Activated naive CD4-positive, alpha-beta T cell treated with anti-CD3 and anti-CD28 coated beads, Interleukin-2, amount 10 ng/mL, durations not matched to agents 7 days and 5 days (primary cell): ENCODE results near the gene SHF.

Source experiments
- CTCF ChIA-PET: fragments of 350-600 bp; sonication (Branson Sonifier 250); formaldehyde crosslinking; loops from one replicate; lab custom pipeline; 2021; ENCODE audit warnings: antibody characterized with exemption; lab: Charles Lee
- DNase-seq: peaks from one replicate; pipeline ENCODE4 v3.0.0-alpha.2; 2020
- H3K27ac Mint-ChIP-seq: one replicate; pipeline ENCODE4 v1.8.0; 2021; ENCODE audit warnings: mild to moderate bottlenecking, moderate library complexity, mixed read lengths
- H3K27me3 Mint-ChIP-seq: one replicate; pipeline ENCODE4 v1.8.0; 2021; ENCODE audit warnings: mild to moderate bottlenecking, mixed read lengths
- H3K36me3 Mint-ChIP-seq: one replicate; pipeline ENCODE4 v1.8.0; 2021; ENCODE audit warnings: mixed read lengths
- H3K4me1 Mint-ChIP-seq: one replicate; pipeline ENCODE4 v1.8.0; 2021; ENCODE audit warnings: mixed read lengths
- H3K4me3 Mint-ChIP-seq: one replicate; pipeline ENCODE4 v1.8.0; 2021; ENCODE audit warnings: mild to moderate bottlenecking, moderate library complexity, mixed read lengths
- H3K9me3 Mint-ChIP-seq: one replicate; pipeline ENCODE4 v1.8.0; 2021; ENCODE audit warnings: mixed read lengths

SHF gene

DNA sequence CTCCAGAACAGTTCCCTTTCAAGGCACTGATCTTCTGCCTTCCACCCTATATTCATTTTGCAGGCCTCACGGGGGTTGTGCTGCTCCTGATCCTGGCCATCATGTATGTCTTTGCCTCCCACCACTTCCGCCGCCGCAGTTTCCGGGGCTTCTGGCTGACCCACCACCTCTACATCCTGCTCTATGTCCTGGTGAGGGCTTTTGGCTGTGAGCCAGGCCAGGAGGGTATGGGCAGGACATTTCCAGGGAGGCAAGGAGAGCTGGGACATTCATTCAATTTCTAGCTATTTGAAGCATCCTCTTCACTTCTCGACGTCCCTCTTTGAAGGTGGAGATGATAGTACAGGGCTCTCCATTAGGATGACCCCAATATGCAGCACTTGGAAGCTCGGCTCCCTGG lies 32.0 kb downstream of the SHF start:
- H3K4me1 Mint-ChIP-seq: no peaks in the 10 kb centered on the region

DNA sequence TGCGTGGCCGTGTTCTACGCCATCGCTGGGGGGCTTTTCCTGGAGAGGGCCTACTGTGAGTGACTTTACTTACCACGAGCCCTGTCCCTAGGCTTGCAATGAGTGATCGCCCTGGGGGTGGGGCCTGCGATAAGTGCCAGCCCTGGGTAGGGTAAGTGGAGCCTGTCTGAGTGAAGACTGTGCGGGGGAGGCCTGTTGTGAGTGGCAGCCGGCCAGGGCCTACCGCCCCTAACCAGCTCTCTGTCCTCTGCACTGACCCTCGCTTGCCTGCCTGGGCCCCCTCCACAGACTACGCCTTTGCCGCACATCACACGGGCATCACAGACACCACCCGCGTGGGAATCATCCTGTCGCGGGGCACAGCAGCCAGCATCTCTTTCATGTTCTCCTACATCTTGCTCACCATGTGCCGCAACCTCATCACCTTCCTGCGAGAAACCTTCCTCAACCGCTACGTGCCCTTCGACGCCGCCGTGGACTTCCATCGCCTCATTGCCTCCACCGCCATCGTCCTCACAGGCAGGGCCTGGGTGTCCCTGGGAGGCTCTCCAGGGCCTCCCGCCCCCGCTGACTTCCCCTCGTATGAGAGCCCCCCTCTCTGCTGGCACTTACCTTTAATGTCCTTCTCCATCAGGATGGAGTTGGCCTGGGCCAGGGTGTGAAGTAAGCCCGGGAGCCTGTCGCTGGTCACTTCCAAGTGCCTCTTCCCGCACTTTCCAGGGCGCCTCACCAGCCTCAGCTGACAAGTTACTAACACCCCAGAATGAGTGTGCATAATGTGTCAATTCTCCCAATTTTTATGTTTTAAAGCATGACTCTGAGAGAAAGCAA lies 35.6 kb downstream of the SHF start:
- CTCF ChIA-PET: no interaction called here
- no peaks in the 10 kb centered on the region for H3K27me3 Mint-ChIP-seq
- no peak overlapping the region for H3K4me3 Mint-ChIP-seq
- no peak for DNase-seq
- peaks cover 3% of the 10 kb centered on the region for H3K36me3 Mint-ChIP-seq
- H3K27ac Mint-ChIP-seq: no peak overlapping the region
- no peaks in the 10 kb centered on the region for H3K9me3 Mint-ChIP-seq
- no peaks in the 10 kb centered on the region for H3K4me1 Mint-ChIP-seq

More for the DNA sequence above, 32.0 kb downstream of the SHF start:
- Mint-ChIP-seq H3K4me3 (no peak overlapping the region), H3K36me3 (peaks cover 3% of the 10 kb centered on the region), H3K27ac (no peak overlapping the region), H3K9me3 (no peaks in the 10 kb centered on the region), H3K27me3 (no peaks in the 10 kb centered on the region)
- DNase-seq: no peak
- CTCF ChIA-PET: no interaction called here

DNA sequence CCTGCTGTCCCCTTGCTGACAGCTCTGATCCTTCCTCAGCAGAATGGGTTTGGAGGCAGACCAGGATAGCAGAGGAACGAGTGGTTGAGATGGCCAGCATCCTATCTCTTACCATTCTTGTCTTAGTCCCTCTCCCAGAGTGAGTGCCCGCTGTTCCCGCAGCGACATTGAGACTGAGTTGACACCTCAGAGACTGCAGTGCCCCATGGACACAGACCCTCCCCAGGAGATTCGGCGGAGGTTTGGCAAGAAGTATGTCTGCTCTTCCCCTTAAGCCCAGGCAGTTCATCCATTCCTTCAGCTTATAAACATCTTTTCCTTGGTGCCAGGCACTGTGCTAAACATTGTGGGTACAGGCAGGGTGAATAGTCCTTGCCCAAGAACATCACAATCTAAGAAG lies 36.8 kb downstream of the SHF start:
- no peak overlapping the region for H3K27ac Mint-ChIP-seq
- no peak for DNase-seq
- CTCF ChIA-PET: interaction anchor here (1.2 kb wide), 1 partner anchor 33 kb away, joined by 3 read pairs; no protein-coding TSS in a partner anchor

DNA sequence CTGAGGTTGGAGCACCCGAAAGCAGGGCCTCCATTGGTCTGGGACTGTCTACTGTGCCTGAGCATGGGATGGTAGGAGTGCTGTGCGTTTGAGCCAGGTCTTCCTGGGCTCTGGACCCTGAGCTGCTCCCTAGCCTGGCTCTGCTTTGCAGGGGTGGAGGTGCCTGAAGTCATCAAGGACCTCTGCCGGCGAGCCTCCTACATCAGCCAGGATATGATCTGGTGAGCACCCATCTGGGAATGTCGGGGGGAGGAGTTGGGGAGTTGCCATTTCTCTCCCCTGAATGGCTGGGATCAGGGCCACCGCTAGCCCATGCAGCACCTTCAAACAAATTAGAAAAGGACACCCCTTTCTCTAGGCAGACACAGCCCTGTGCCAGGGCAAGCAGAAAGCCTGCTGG lies 37.3 kb downstream of the SHF start:
- DNase-seq: no peak
- CTCF ChIA-PET: interaction anchor here (1.2 kb wide), 1 partner anchor 32 kb away, joined by 3 read pairs; no protein-coding TSS in a partner anchor
- no peak overlapping the region for H3K27ac Mint-ChIP-seq
- H3K4me1 Mint-ChIP-seq: no peaks in the 10 kb centered on the region
- no peak overlapping the region for H3K4me3 Mint-ChIP-seq
- H3K9me3 Mint-ChIP-seq: no peaks in the 10 kb centered on the region
- peaks cover 3% of the 10 kb centered on the region for H3K36me3 Mint-ChIP-seq
- no peaks in the 10 kb centered on the region for H3K27me3 Mint-ChIP-seq

More for the DNA sequence above, 36.8 kb downstream of the SHF start:
- Mint-ChIP-seq H3K4me3 (no peak overlapping the region), H3K9me3 (no peaks in the 10 kb centered on the region), H3K27me3 (no peaks in the 10 kb centered on the region), H3K36me3 (peaks cover 3% of the 10 kb centered on the region), H3K4me1 (no peaks in the 10 kb centered on the region)

DNA sequence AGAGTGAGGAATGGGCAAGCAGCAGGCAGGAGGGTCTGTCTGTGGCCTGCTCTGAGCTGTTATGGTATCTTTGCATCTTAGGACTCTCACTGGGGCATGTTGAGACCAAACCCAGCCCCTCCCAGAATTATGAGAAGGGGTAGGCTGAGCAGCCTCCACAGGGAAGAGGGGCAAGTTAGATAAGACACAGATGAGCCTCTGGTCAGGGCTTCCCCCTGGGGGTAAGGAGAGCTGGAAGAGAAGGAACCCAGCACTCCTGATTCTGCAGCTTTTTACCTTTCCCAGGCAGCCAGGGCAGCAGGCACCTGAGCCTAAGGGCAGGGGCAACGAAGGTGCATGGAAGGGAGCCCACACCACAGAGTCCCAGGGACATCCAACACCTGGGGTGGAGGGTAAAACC lies 38.7 kb downstream of the SHF start:
- Mint-ChIP-seq H3K27ac (no peak overlapping the region), H3K9me3 (no peaks in the 10 kb centered on the region), H3K36me3 (peaks cover 3% of the 10 kb centered on the region), H3K27me3 (peaks cover 8% of the 10 kb centered on the region), H3K4me3 (no peak overlapping the region), H3K4me1 (no peaks in the 10 kb centered on the region)
- DNase-seq: no peak
- CTCF ChIA-PET: interaction anchor here (1.2 kb wide), 1 partner anchor 31 kb away, joined by 4 read pairs; no protein-coding TSS in a partner anchor

DNA sequence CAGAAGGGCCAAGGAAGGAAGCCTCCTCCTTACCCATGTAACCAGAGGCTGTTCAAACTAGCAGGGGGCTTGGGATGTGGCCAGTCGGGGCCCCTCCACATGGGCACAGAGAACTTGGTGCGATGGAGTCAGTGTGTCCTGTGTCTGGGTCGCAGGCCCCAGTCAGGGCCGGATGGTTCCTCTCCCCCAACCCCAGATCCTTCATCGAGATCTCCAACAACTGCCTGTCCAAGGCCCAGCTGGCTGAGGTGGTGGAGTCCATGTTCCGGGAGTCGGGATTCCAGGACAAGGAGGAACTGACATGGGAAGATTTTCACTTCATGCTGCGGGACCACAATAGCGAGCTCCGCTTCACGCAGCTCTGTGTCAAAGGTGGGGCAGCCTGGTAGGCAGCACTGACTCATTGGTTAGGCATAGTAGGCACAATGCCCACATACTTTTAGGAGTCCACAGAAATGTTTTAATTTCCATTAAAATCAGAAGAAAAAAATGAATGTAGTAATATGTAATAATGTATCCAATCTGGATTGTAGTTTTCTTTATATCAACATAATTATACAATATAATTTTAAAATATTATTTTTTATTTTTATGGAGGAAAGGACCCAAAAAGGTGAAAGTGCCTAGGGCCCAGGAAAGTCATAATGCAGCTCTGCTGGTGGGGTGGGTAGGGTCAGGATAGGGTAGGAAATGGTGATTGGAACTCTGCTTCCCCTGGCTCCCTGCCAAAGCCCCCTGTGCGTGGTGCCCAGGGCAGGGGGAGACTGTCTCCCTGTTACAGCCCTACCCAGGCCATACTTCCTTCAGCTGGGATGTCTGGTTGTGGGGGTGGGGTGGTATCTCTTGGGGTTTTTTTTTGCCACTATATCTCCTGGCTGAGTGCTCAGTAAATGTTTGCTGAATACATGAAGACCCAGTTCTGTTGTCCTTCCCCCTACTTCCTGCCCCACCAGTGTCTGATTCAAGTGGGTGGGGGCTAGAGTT lies 39.4 kb downstream of the SHF start:
- peaks cover 9% of the 10 kb centered on the region for H3K27me3 Mint-ChIP-seq
- H3K9me3 Mint-ChIP-seq: no peaks in the 10 kb centered on the region
- no peak for DNase-seq
- H3K36me3 Mint-ChIP-seq: peaks cover 3% of the 10 kb centered on the region
- no peaks in the 10 kb centered on the region for H3K4me1 Mint-ChIP-seq
- no peak overlapping the region for H3K4me3 Mint-ChIP-seq
- CTCF ChIA-PET: interaction anchor here (1.2 kb wide), 1 partner anchor 30 kb away, joined by 4 read pairs; no protein-coding TSS in a partner anchor
- H3K27ac Mint-ChIP-seq: no peak overlapping the region

DNA sequence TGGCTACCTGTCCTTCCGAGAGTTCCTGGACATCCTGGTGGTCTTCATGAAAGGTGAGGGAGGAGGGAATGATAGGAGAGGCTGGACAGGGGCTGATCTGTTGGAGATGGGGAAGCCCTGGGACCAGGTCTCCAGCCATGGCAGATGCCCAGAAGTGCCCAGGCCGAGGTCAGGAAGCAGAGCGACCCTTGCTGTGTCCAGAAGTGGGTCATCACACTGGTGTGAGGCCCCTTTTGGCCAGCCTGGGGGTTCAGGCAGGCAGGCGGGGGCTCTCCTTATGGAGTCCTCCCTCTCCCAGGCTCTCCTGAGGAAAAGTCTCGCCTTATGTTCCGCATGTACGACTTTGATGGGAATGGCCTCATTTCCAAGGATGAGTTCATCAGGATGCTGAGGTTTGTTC lies 40.2 kb downstream of the SHF start:
- CTCF ChIA-PET: no interaction called here
- Mint-ChIP-seq H3K36me3 (peaks cover 3% of the 10 kb centered on the region), H3K27me3 (peaks cover 9% of the 10 kb centered on the region), H3K9me3 (no peaks in the 10 kb centered on the region), H3K4me1 (no peaks in the 10 kb centered on the region), H3K27ac (no peak overlapping the region), H3K4me3 (no peak overlapping the region)
- DNase-seq: no peak

DNA sequence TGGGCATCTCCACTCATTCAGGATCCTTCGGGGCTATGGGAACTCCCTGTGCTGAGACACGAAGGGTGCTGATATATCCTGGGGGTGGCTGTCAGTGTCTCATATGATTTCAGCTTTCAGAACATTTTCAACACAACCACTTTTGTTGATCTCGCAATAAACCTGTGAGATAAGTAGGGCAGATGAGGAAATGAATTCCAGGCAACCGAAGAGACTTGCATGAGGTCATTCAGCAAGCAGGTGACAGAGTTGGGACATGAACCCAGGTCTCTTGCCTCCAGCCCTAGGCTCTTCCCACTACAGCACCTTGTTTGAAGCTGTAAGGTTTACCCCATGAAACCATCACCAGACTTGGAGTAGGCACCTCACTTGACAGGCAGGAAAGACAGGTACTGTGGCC lies 41.4 kb downstream of the SHF start:
- H3K27ac Mint-ChIP-seq: no peak overlapping the region
- H3K36me3 Mint-ChIP-seq: no peaks in the 10 kb centered on the region
- no peak for DNase-seq
- no peaks in the 10 kb centered on the region for H3K9me3 Mint-ChIP-seq
- no peaks in the 10 kb centered on the region for H3K4me1 Mint-ChIP-seq
- H3K27me3 Mint-ChIP-seq: peaks cover 10% of the 10 kb centered on the region
- no peak overlapping the region for H3K4me3 Mint-ChIP-seq
- CTCF ChIA-PET: interaction anchor here (1.3 kb wide), 1 partner anchor 28 kb away, joined by 4 read pairs; no protein-coding TSS in a partner anchor

DNA sequence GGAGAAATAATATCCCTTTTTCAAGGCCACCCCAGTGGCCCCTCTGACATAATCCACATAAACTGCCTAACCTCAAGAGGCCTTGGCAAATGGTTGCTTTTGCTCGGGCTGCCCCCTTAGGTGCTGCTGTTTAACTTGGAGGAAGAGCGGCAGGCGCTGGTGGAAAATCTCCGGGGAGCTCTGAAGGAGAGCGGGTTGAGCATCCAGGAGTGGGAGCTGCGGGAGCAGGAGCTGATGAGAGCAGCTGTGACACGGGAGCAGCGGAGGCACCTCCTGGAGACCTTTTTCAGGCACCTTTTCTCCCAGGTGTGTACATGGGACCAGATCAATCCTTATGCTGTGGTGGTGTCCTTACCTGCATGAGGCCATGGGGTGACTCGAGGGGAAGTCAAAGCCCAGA lies 43.0 kb downstream of the SHF start:
- Mint-ChIP-seq H3K27ac (no peak overlapping the region), H3K4me1 (no peaks in the 10 kb centered on the region), H3K36me3 (no peaks in the 10 kb centered on the region), H3K27me3 (peaks cover 16% of the 10 kb centered on the region), H3K4me3 (no peak overlapping the region), H3K9me3 (no peaks in the 10 kb centered on the region)
- CTCF ChIA-PET: interaction anchor here (0.8 to 1.0 kb wide), 2 partner anchors 18 to 116 kb away, joined by 3 to 4 read pairs; no protein-coding TSS in a partner anchor
- no peak for DNase-seq

DNA sequence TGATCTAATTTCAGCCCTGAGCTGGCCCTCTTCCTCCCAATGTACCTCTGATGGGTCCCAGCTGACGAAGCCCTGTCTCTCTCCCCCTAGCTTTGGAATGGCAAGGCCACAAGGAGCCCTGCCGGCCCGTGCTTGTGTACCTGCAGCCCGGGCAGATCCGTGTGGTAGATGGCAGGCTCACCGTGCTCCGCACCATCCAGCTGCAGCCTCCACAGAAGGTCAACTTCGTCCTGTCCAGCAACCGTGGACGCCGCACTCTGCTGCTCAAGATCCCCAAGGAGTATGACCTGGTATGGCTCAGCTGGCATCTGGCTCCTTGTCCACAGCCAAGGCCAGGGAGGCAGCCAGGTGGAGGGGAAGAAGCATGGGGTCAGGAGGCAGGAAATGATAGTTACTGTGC lies 43.8 kb downstream of the SHF start:
- Mint-ChIP-seq H3K4me1 (no peaks in the 10 kb centered on the region), H3K27me3 (peaks cover 16% of the 10 kb centered on the region), H3K9me3 (no peaks in the 10 kb centered on the region), H3K36me3 (no peaks in the 10 kb centered on the region), H3K27ac (no peak overlapping the region), H3K4me3 (no peak overlapping the region)
- CTCF ChIA-PET: interaction anchor here (0.5 kb wide), 1 partner anchor 25 kb away, joined by 3 read pairs; no protein-coding TSS in a partner anchor
- DNase-seq: no peak

DNA sequence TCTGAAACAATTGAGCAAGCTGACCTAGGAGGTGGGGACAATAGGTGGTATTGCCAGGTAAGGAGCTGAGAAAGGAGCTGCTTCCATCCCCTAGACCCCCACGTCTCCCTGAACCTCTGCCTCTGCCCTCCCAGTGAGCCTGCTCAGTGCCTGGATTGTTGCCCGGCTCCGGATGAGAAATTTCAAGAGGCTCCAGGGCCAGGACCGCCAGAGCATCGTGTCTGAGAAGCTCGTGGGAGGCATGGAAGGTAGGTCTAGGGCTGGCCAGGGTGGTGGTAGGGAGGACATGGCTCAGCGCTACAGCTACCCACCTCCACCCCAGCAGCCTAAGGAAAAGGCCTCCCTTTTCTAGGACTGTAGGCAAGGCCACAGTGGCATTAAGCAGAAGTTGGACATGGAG lies 44.7 kb downstream of the SHF start:
- no peak overlapping the region for H3K27ac Mint-ChIP-seq
- H3K4me1 Mint-ChIP-seq: no peaks in the 10 kb centered on the region
- no peaks in the 10 kb centered on the region for H3K36me3 Mint-ChIP-seq
- DNase-seq: no peak
- peaks cover 19% of the 10 kb centered on the region for H3K27me3 Mint-ChIP-seq
- H3K9me3 Mint-ChIP-seq: no peaks in the 10 kb centered on the region
- CTCF ChIA-PET: no interaction called here
- no peak overlapping the region for H3K4me3 Mint-ChIP-seq

DNA sequence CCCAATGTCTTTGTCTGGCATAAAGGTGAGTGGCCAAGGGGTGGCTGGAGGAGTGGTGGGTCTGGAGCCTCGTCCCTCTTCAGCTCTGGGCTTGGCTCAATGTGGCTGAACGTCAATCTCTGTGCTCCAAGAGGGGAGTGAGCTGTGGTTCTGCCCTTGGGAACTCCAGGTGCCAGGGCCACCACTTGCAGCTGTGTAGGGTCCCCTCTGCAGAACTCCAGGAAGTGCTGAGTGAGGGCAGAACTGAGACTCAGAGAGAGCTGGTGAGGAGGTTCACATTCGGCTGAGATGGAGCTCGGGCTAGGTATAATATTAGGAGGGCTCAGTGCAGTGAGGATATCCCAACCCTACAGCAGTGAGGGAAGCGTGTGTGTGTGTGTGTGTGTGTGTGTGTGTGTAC lies 46.4 kb downstream of the SHF start:
- no peak for DNase-seq
- H3K27me3 Mint-ChIP-seq: peaks cover 29% of the 10 kb centered on the region
- H3K4me1 Mint-ChIP-seq: peaks cover under 1% of the 10 kb centered on the region
- no peak overlapping the region for H3K27ac Mint-ChIP-seq
- H3K4me3 Mint-ChIP-seq: no peak overlapping the region
- CTCF ChIA-PET: interaction anchor here (0.7 kb wide), 1 partner anchor 23 kb away, joined by 3 read pairs; no protein-coding TSS in a partner anchor
- H3K36me3 Mint-ChIP-seq: no peaks in the 10 kb centered on the region
- no peaks in the 10 kb centered on the region for H3K9me3 Mint-ChIP-seq

DNA sequence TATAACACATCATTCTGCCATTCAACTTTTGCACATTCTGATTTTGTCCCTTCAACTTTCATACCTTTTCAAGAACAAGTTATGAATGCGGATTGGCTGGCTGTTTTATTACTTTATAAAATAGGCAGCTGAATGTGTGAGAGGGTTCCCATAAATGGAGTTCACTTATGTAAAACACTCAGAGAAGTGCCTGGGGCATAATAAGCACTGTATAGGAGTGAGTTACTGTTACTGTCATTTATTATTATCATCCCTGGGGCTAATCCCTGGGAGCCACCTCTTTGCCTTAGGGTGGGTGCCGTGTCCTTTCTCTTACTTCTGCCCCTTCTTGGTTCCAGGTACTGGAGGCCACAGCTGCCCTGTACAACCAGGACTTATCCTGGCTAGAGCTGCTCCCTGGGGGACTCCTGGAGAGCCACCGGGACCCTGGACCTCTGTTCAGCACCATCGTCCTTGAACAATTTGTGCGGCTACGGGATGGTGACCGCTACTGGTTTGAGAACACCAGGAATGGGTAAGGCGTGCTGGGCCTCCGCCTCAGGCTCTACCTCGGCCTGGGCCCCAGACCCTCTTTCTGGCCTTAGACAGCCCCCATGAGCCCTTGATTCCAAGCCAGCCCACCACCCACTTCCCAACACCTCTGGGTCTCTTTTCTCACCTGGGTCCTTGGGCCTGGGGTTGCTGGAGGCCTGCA lies 47.1 kb downstream of the SHF start:
- H3K4me3 Mint-ChIP-seq: no peak overlapping the region
- DNase-seq: no peak
- H3K4me1 Mint-ChIP-seq: peaks cover 4% of the 10 kb centered on the region
- peaks cover 35% of the 10 kb centered on the region for H3K27me3 Mint-ChIP-seq
- H3K36me3 Mint-ChIP-seq: no peaks in the 10 kb centered on the region
- CTCF ChIA-PET: interaction anchor here (0.8 kb wide), 1 partner anchor 16 kb away, joined by 3 read pairs; no protein-coding TSS in a partner anchor
- no peaks in the 10 kb centered on the region for H3K9me3 Mint-ChIP-seq
- no peak overlapping the region for H3K27ac Mint-ChIP-seq
